AG04449 (cell line): ENCODE measurements around the gene SLC18A2.

Experiments used
- CTCF ChIA-PET: fragments of 350-600 bp; formaldehyde crosslinking; extraction: SDS; loops from one replicate; lab custom pipeline; 2021; ENCODE audit warnings: antibody characterized with exemption; lab: Yijun Ruan, JAX
- POLR2A ChIA-PET: fragments of 400-600, 350-600 bp; formaldehyde crosslinking; extraction: SDS; loops from one replicate; lab custom pipeline; 2020; ENCODE audit warnings: antibody characterized with exemption, inconsistent platforms; lab: Yijun Ruan, JAX
- DNase-seq: peaks from one replicate; pipeline ENCODE4 v3.0.0-alpha.2; 2010; ENCODE audit warnings: low read depth, low spot score
- H3K4me3 ChIP-seq: 2 replicates; pipeline ENCODE4 v1.5.1; 2011; ENCODE audit warnings: low read depth, mild to moderate bottlenecking, control low read depth, low read length
- CTCF ChIP-seq: IDR thresholded peaks from one replicate; pipeline ENCODE4 v1.5.1; 2011; ENCODE audit warnings: mild to moderate bottlenecking, moderate library complexity, low read length, control low read depth, inconsistent platforms; ENCODE audit not compliant: insufficient read depth; ENCODE audit errors: missing control alignments

SLC18A2 gene

DNA sequence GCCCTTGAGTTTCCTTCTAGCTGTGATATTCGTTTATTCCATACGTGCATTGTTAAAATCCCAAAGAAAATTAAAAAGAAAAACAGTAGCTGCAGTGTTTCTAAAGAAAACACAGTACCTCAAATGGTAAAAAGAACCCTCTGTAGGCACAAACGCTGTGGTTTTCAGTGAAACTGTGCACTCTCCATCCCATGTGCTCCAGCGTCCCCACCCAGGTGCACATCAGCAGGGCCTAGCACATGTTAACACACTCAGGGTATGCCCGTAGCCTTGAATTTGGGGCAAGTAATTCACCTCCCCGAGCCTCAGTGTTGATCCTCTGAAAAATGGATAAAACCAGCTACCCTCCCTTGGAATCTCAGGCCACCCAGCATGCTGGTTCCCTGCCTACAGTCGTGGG, 9.5 kb downstream of the SLC18A2 start:
- TF ChIP-seq CTCF: no peak
- no peak for DNase-seq
- no peak overlapping the region for H3K4me3 ChIP-seq
- ChIA-PET CTCF (interaction anchor here (3.9 kb wide), 1 partner anchor 34 kb away, joined by 23 read pairs; no protein-coding TSS in a partner anchor), POLR2A (no interaction called here)

GRCh38 chr10:117253908-117254307, 13.0 kb downstream of the SLC18A2 start:
- no peak overlapping the region for H3K4me3 ChIP-seq
- CTCF ChIA-PET: interaction anchor here (1.3 kb wide), 1 partner anchor 37 kb away, joined by 5 read pairs; no protein-coding TSS in a partner anchor
- TF ChIP-seq CTCF: no peak
- DNase-seq: no peak
- POLR2A ChIA-PET: no interaction called here

GRCh38 chr10:117254338-117254737, 13.4 kb downstream of the SLC18A2 start:
- DNase-seq: no peak
- TF ChIP-seq CTCF: no peak
- no peak overlapping the region for H3K4me3 ChIP-seq
- ChIA-PET POLR2A (no interaction called here), CTCF (interaction anchor here (1.3 kb wide), 1 partner anchor 37 kb away, joined by 5 read pairs; no protein-coding TSS in a partner anchor)

GRCh38 chr10:117254774-117255735, 14.1 kb downstream of the SLC18A2 start:
- POLR2A ChIA-PET: no interaction called here
- no peak overlapping the region for H3K4me3 ChIP-seq
- CTCF ChIA-PET: no interaction called here
- no peak for TF ChIP-seq CTCF
- no peak for DNase-seq

DNA sequence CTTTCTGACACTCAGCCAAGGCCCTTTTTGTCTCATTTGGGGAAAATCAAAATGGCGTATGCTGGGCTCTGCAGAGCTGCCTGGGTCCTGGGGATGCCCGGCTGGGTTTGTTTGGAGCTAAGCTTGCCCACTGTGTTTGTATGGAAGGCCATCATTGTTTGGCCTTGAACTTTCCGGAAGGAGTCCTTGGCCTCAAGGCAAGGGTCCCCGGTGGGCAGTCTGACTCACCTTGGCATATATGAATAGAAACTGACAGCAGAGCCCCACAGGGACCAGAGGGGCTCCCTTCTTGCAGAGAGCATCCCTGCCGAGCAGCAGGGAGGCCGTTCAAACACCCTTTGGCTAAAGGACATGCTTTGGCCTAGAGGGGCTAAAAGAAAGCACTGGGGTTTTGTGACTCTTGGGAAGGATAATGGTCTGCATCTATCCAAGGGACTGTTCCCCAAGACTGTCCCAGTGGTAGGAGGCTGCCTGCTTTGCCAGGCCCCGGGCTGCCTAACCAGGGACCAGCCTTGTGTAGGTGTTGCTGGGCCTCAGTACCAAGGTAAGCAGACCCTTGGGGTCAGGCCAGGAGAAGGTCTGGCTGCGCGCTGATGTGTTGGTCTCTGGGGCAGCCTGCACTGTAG, 15.0 kb downstream of the SLC18A2 start:
- POLR2A ChIA-PET: no interaction called here
- TF ChIP-seq CTCF: no peak
- DNase-seq: no peak

GRCh38 chr10:117256910-117257309, 16.0 kb downstream of the SLC18A2 start:
- POLR2A ChIA-PET: no interaction called here
- no peak overlapping the region for H3K4me3 ChIP-seq
- DNase-seq: no peak
- CTCF ChIA-PET: no interaction called here
- TF ChIP-seq CTCF: no peak

More for the DNA sequence above, 15.0 kb downstream of the SLC18A2 start:
- H3K4me3 ChIP-seq: no peak overlapping the region
- CTCF ChIA-PET: no interaction called here
